AG04450 (cell line): Measurements from ENCODE around the gene CD80. TPM values are rescaled to one million over a fixed set of nuclear protein-coding genes. Genes with fewer than 3 reads are reported as not detected.

Experiments
- CTCF ChIA-PET: fragments of 300-600, 350-600 bp; formaldehyde crosslinking; extraction: SDS; loops from one replicate; lab custom pipeline; 2022; ENCODE audit warnings: antibody characterized with exemption, inconsistent platforms; lab: Charles Lee
- POLR2A ChIA-PET: fragments of 350-600 bp; formaldehyde crosslinking; extraction: SDS; loops from one replicate; lab custom pipeline; 2021; ENCODE audit warnings: antibody characterized with exemption, inconsistent platforms; lab: Yijun Ruan, JAX
- DNase-seq: peaks from one replicate; pipeline ENCODE4 v3.0.0-alpha.2; 2011; ENCODE audit warnings: low read depth, low spot score
- H3K27ac ChIP-seq: one replicate; pipeline ENCODE4 v1.5.1; 2012; ENCODE audit warnings: low read depth, low read length, control low read depth
- H3K27me3 ChIP-seq: one replicate; pipeline ENCODE4 v1.6.0; 2012; ENCODE audit warnings: low read length; ENCODE audit not compliant: control insufficient read depth, insufficient read depth
- H3K4me3 ChIP-seq: 2 replicates; pipeline ENCODE4 v1.5.1; 2011; ENCODE audit warnings: mild to moderate bottlenecking, low read depth, low read length, control low read depth
- H3K9me3 ChIP-seq: 2 replicates; pipeline ENCODE4 v1.5.1; 2012; ENCODE audit warnings: low read length; ENCODE audit not compliant: control insufficient read depth, insufficient read depth
- CTCF ChIP-seq: IDR thresholded peaks from 2 replicates; pipeline ENCODE4 v1.5.1; 2011; ENCODE audit warnings: low read depth, low read length, control low read depth, inconsistent platforms
- polyA plus RNA-seq: library from polyadenylated mRNA; depleted of rRNA; stranded (reverse); fragments of >200 nt; gene quantifications from 2 replicates; pipeline ENCODE4 v1.2.3, GENCODE V29; 2011

The CD80 gene
- polyA plus RNA-seq, 1 experiment: not detected

GRCh38 chr3:119542168-119542767 is 17.1 kb downstream of the CD80 start:
- no peak for DNase-seq
- CTCF ChIA-PET: no interaction called here
- peaks cover 9% of the 10 kb centered on the region for H3K27me3 ChIP-seq
- no peak for TF ChIP-seq CTCF
- no peak overlapping the region for H3K27ac ChIP-seq
- H3K9me3 ChIP-seq: no peaks in the 10 kb centered on the region
- no peak overlapping the region for H3K4me3 ChIP-seq
- POLR2A ChIA-PET: no interaction called here

- Histone ChIP-seq H3K27ac (no peak overlapping the region), H3K27me3 (peaks cover 9% of the 10 kb centered on the region), H3K4me3 (no peak overlapping the region), H3K9me3 (no peaks in the 10 kb centered on the region)
- ChIA-PET CTCF (no interaction called here), POLR2A (no interaction called here)
- no peak for DNase-seq
- TF ChIP-seq CTCF: no peak
Measured at GRCh38 chr3:119541547-119541946, 17.9 kb downstream of the CD80 start.

GRCh38 chr3:119538772-119539171 is 20.6 kb downstream of the CD80 start:
- no peak for TF ChIP-seq CTCF
- Histone ChIP-seq H3K27ac (no peak overlapping the region), H3K4me3 (no peak overlapping the region), H3K9me3 (no peaks in the 10 kb centered on the region), H3K27me3 (peaks cover 9% of the 10 kb centered on the region)
- ChIA-PET POLR2A (no interaction called here), CTCF (interaction anchor here (0.6 kb wide), 1 partner anchor 191 kb away, joined by 5 read pairs; no protein-coding TSS in a partner anchor)
- DNase-seq: no peak

GRCh38 chr3:119536757-119537156 is 22.7 kb downstream of the CD80 start:
- Histone ChIP-seq H3K9me3 (no peaks in the 10 kb centered on the region), H3K27ac (no peak overlapping the region), H3K27me3 (peaks cover 2% of the 10 kb centered on the region), H3K4me3 (no peak overlapping the region)
- POLR2A ChIA-PET: no interaction called here
- no peak for DNase-seq
- TF ChIP-seq CTCF: no peak
- CTCF ChIA-PET: no interaction called here

GRCh38 chr3:119534296-119534695 is 25.1 kb downstream of the CD80 start:
- Histone ChIP-seq H3K4me3 (no peak overlapping the region), H3K27ac (no peak overlapping the region), H3K9me3 (no peaks in the 10 kb centered on the region), H3K27me3 (no peaks in the 10 kb centered on the region)
- DNase-seq: no peak
- POLR2A ChIA-PET: no interaction called here
- TF ChIP-seq CTCF: no peak
- CTCF ChIA-PET: interaction anchor here (0.7 to 1.5 kb wide), 3 partner anchors 10 to 147 kb away, joined by 3 to 4 read pairs (median 3); no protein-coding TSS in a partner anchor
